Mucosa of descending colon (tissue), 3 donors: ENCODE results near the gene TANC1. TPM values are rescaled to one million over a fixed set of nuclear protein-coding genes. Genes with fewer than 3 reads are reported as not detected.

Source experiments
- ATAC-seq: fragments of 200-7000 bp; cut with Tn5 transposase; one replicate; pipeline ENCODE4 v1.9.1; 2020; ENCODE audit warnings: mild to moderate bottlenecking, moderate library complexity
- DNase-seq, 3 donors: peaks; one replicate each; pipeline ENCODE4 v3.0.0-alpha.2; 2020
- H3K36me3 ChIP-seq: fragments of 200-600 bp; one replicate; pipeline ENCODE4 v1.8.0; 2021; ENCODE audit warnings: low read depth, mild to moderate bottlenecking
- H3K4me1 ChIP-seq: fragments of 200-600 bp; one replicate; pipeline ENCODE4 v1.8.0; 2021; ENCODE audit warnings: low read depth, mild to moderate bottlenecking
- H3K4me3 ChIP-seq: fragments of 200-600 bp; one replicate; pipeline ENCODE4 v1.8.0; 2021; ENCODE audit warnings: mild to moderate bottlenecking
- H3K9me3 ChIP-seq: fragments of 200-600 bp; one replicate; pipeline ENCODE4 v1.8.0; 2021; ENCODE audit warnings: mild to moderate bottlenecking
- CTCF ChIP-seq: fragments of 200-600 bp; IDR thresholded peaks from one replicate; pipeline ENCODE4 v1.8.0; 2022; ENCODE audit warnings: antibody characterized with exemption, mild to moderate bottlenecking
- intact Hi-C, 2 donors: fragments of 100-400 bp; cut with DNase I in 1 of 2; cut with micrococcal nuclease in 1 of 2; formaldehyde crosslinking; loops; one replicate each; pipeline versions ENCODE4 v1.11.0 to v1.11.1; 2022; cut with DNase I, micrococcal nuclease
- total RNA-seq, 3 donors: library from RNA; stranded (reverse); fragmentation: NEBNext Ultra II Directional in 2 of 3; extraction: Animal tissue kit (Norgen Biotek cat#: 25700) in 2 of 3; gene quantifications; one replicate each; pipeline versions ENCODE4 v1.2.1 to v1.2.4, GENCODE V29; 2021 to 2023
- donor health status: DM: no; HTN: no; CAD: no; lungs with moderate emphysema.
- donor health status: DM: no; HTN: no; CAD: no.
- donor health status: DM: no; HTN: yes; CAD: no.

Gene TANC1
- total RNA-seq, 3 donors from 2014 or later, result 30.7 to 55.5 (median 41.0) TPM

GRCh38 chr2:159228081-159228581 lies 259.7 kb downstream of the TANC1 start:
- intact Hi-C loops, result no loop called here
- Histone ChIP-seq H3K9me3 (no peaks in the 10 kb centered on the region), H3K4me1 (no peaks in the 10 kb centered on the region), H3K36me3 (peaks cover 11% of the 10 kb centered on the region), H3K4me3 (no peak overlapping the region)
- TF ChIP-seq CTCF, result no peak
- DNase-seq (no peak), ATAC-seq (no peak)

DNA sequence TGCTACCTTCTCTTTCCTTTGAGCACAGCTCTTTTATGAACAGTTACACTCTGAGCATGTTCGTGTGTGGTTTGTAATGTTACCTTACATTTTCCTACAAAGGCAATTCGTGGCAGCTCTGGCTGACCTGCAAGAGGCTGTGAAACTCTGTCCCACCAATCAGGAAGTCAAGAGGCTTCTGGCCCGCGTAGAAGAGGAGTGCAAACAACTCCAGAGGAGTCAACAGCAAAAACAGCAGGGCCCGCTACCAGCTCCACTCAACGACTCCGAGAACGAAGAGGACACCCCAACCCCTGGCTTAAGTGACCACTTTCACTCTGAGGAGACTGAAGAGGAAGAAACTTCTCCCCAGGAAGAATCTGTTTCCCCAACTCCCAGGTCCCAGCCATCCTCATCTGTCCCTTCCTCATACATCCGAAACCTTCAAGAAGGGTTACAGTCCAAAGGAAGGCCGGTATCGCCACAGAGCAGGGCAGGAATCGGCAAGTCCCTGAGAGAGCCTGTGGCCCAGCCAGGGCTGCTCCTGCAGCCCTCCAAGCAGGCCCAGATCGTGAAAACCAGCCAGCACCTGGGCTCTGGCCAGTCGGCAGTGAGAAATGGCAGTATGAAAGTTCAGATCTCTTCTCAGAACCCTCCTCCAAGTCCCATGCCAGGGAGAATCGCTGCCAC lies 261.2 kb downstream of the TANC1 start:
- no peak for DNase-seq
- intact Hi-C loops, result no loop called here

GRCh38 chr2:159230145-159230877 lies 261.9 kb downstream of the TANC1 start:
- Histone ChIP-seq H3K4me3 (no peak overlapping the region), H3K36me3 (peaks cover 5% of the 10 kb centered on the region), H3K4me1 (no peaks in the 10 kb centered on the region), H3K9me3 (no peaks in the 10 kb centered on the region)
- intact Hi-C loops, result no loop called here
- ATAC-seq (no peak), DNase-seq (no peak)
- no peak for TF ChIP-seq CTCF

More for the DNA sequence above, 261.2 kb downstream of the TANC1 start:
- H3K4me1 ChIP-seq, result no peaks in the 10 kb centered on the region
- no peak for ATAC-seq
- H3K4me3 ChIP-seq, result no peak overlapping the region
- H3K9me3 ChIP-seq, result no peaks in the 10 kb centered on the region
- no peak for TF ChIP-seq CTCF
- peaks cover 11% of the 10 kb centered on the region for H3K36me3 ChIP-seq

- DNase-seq (no peak), ATAC-seq (no peak)
- intact Hi-C loops, result no loop called here
- H3K36me3 ChIP-seq, result peaks cover 5% of the 10 kb centered on the region
- H3K4me1 ChIP-seq, result no peaks in the 10 kb centered on the region
- TF ChIP-seq CTCF, result no peak
- H3K9me3 ChIP-seq, result no peaks in the 10 kb centered on the region
- H3K4me3 ChIP-seq, result no peak overlapping the region
Observed at GRCh38 chr2:159232456-159233170, 264.2 kb downstream of the TANC1 start.

DNA sequence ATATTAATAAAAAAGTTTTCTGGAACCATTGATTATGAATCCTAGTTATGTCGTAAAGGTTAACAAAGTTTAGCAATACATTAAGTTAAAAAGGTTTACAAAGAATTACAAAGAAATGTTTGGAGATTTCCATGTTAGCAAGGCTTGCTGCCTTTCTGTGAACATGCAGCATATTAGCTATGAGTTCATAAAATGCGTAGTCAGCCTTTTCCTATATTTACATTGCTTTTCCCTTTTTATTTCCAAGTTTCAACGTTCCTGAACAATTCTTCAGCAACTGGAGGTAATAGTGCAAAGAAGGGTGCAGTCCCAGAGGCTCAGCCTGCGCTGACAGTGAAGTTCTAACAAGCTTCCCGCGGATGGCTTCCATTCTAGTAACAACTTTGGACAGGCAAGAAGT lies 266.4 kb downstream of the TANC1 start:
- no peak overlapping the region for H3K4me3 ChIP-seq
- ATAC-seq (no peak), DNase-seq (no peak)
- H3K4me1 ChIP-seq, result no peaks in the 10 kb centered on the region
- no peaks in the 10 kb centered on the region for H3K9me3 ChIP-seq
- no peak for TF ChIP-seq CTCF
- H3K36me3 ChIP-seq, result no peaks in the 10 kb centered on the region
- intact Hi-C loops, result no loop called here
